Upper lobe of left lung (tissue), 6 donors: ENCODE data around the gene CDH7. TPM values are rescaled to one million over a fixed set of nuclear protein-coding genes. Genes with fewer than 3 reads are reported as not detected.

Experiments
- ATAC-seq, 2 donors: fragments of 200-7000 bp; cut with Tn5 transposase; one replicate each; pipeline ENCODE4 v1.9.1; 2022; ENCODE audit warnings: mild to moderate bottlenecking in 2 of 2, moderate library complexity in 2 of 2; ENCODE audit not compliant: low FRiP score in 2 of 2
- DNase-seq, 2 donors: peaks; one replicate each; pipeline ENCODE4 v3.0.0-alpha.2; 2019 to 2020
- H3K27ac ChIP-seq, 4 donors: fragments of 200-600 bp; sonication (generic); one replicate each; pipeline ENCODE4 v1.5.1; 2016 to 2019
- H3K27me3 ChIP-seq, 4 donors: fragments of 200-600 bp; sonication (generic); one replicate each; pipeline ENCODE4 v1.5.1; 2017 to 2019
- H3K36me3 ChIP-seq, 4 donors: fragments of 200-600 bp; sonication (generic); one replicate each; pipeline ENCODE4 v1.5.1; 2016 to 2019
- H3K4me1 ChIP-seq, 4 donors: fragments of 200-600 bp; sonication (generic); one replicate each; pipeline ENCODE4 v1.5.1; 2018 to 2019
- H3K4me3 ChIP-seq, 4 donors: fragments of 200-600 bp; sonication (generic); one replicate each; pipeline ENCODE4 v1.5.1; 2017 to 2019; ENCODE audit warnings: mild to moderate bottlenecking in 2 of 4, moderate library complexity in 1 of 4
- H3K9me3 ChIP-seq, 4 donors: fragments of 200-600 bp; sonication (generic); one replicate each; pipeline ENCODE4 v1.5.1; 2018 to 2019
- EP300 ChIP-seq, 4 donors: sonication (generic); formaldehyde crosslinking; IDR thresholded peaks; one replicate each; pipeline ENCODE4 v1.5.1; 2017; ENCODE audit warnings: antibody characterized with exemption in 4 of 4, control low read depth in 2 of 4
- POLR2A ChIP-seq, 4 donors: fragments of 450-650 bp; IDR thresholded peaks; one replicate each; pipeline ENCODE4 v1.5.1; 2016 to 2017; ENCODE audit warnings: antibody characterized with exemption in 4 of 4, mild to moderate bottlenecking in 2 of 4
- POLR2AphosphoS5 ChIP-seq, 2 donors: sonication (generic); formaldehyde crosslinking; IDR thresholded peaks; one replicate each; pipeline ENCODE4 v1.5.1; 2017; ENCODE audit warnings: antibody characterized with exemption in 2 of 2
- WGBS, 2 donors: methylation state at CpG; one replicate each; pipeline ENCODE4 v1.1.5; 2017 to 2018; 5-methylcytosine and 5-hydroxymethylcytosine counted together
- total RNA-seq, 6 donors: library from RNA; depleted of rRNA in 4 of 6; stranded (reverse); fragments of >200 nt in 4 of 6; gene quantifications; one replicate each; pipeline versions ENCODE4 v1.1.0 to v1.2.1, GENCODE V29; 2016 to 2021
- TF ChIP-seq, protein P1 (sequence below), 6 experiments: fragments of 450-650 bp in 4 of 6; fragments of 200-600 bp in 2 of 6; sonication (generic) in 2 of 6; IDR thresholded peaks; one replicate each; pipeline ENCODE4 v1.5.1; 2016 to 2019; ENCODE audit warnings: antibody characterized with exemption in 6 of 6
- donor health status: DM: no; HTN: no; CAD: no; lungs with moderate emphysema.
- donor health status: DM: no; HTN: yes; CAD: no; lungs with severe emphysema.

The CDH7 gene
- total RNA-seq, 6 donors from 2014 or later, result 0.13 to 0.20 TPM; not detected in 4

DNA sequence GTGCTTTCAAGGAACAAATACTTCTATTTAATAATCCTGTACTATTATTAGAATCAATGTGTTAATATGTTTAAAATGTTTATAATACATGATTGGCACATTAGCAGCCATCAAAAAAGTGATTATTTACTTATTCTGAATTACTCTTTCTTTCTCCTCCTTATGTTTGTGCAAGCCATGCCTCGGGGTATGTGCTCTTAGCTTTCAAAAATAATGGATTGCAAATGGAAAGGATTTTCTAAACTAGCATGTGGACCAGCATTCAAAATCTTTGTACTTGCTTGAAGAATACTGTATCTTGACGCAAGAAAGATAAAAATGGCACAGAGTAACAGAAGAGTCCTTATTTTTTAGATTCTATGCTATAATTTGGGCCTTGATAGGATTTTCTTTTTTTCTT is 156.5 kb downstream of the CDH7 start:
- Histone ChIP-seq H3K9me3 (no peaks in the 10 kb centered on the region), H3K36me3 (no peaks in the 10 kb centered on the region), H3K4me3 (no peak overlapping the region), H3K27ac (no peak overlapping the region), H3K27me3 (no peaks in the 10 kb centered on the region), H3K4me1 (no peaks in the 10 kb centered on the region)
- 55 to 72% methylated on average over 2 of the region's 2 CpGs for WGBS, 2 donors
- DNase-seq, result no peak
- no peak for ATAC-seq
- no peak for TF ChIP-seq POLR2AphosphoS5 (IDR thresholded peaks at IDR 0.05)
- TF ChIP-seq, protein P1, sequence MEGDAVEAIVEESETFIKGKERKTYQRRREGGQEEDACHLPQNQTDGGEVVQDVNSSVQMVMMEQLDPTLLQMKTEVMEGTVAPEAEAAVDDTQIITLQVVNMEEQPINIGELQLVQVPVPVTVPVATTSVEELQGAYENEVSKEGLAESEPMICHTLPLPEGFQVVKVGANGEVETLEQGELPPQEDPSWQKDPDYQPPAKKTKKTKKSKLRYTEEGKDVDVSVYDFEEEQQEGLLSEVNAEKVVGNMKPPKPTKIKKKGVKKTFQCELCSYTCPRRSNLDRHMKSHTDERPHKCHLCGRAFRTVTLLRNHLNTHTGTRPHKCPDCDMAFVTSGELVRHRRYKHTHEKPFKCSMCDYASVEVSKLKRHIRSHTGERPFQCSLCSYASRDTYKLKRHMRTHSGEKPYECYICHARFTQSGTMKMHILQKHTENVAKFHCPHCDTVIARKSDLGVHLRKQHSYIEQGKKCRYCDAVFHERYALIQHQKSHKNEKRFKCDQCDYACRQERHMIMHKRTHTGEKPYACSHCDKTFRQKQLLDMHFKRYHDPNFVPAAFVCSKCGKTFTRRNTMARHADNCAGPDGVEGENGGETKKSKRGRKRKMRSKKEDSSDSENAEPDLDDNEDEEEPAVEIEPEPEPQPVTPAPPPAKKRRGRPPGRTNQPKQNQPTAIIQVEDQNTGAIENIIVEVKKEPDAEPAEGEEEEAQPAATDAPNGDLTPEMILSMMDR (IDR thresholded peaks at IDR 0.05), result no peak
- TF ChIP-seq EP300 (IDR thresholded peaks at IDR 0.05), result no peak
- no peak for TF ChIP-seq POLR2A (IDR thresholded peaks at IDR 0.05)

DNA sequence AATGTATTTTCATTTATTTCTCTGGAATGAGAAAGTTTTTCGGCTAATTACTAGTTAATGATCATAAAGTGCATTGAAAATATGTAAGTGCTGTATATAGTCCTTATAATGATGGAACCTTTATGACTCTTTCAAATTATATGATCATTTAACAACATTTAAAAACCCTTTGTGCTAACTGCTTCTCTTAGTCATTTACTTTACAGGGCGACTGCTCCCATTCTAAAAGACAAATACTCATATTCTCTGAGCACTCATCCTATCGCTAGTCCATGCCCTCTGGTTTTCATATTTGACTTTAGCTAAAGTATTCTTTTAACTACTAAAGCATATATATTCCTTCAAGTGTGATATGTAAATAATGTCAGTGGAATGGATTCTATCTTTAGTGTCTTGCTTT is 168.2 kb downstream of the CDH7 start:
- no peak overlapping the region for H3K27ac ChIP-seq
- no peak overlapping the region for H3K4me3 ChIP-seq
- DNase-seq (no peak), ATAC-seq (no peak)
- H3K27me3 ChIP-seq, result no peaks in the 10 kb centered on the region
- H3K9me3 ChIP-seq, result no peaks in the 10 kb centered on the region
- H3K4me1 ChIP-seq, result no peaks in the 10 kb centered on the region
- no peaks in the 10 kb centered on the region for H3K36me3 ChIP-seq
- WGBS, 2 donors, result 77 to 84% methylated on average over 3 of the region's 3 CpGs
- TF ChIP-seq POLR2A (IDR thresholded peaks at IDR 0.05), result no peak
- TF ChIP-seq EP300 (IDR thresholded peaks at IDR 0.05), result no peak
- TF ChIP-seq, protein P1 (IDR thresholded peaks at IDR 0.05), result no peak
- no peak for TF ChIP-seq POLR2AphosphoS5 (IDR thresholded peaks at IDR 0.05)

DNA sequence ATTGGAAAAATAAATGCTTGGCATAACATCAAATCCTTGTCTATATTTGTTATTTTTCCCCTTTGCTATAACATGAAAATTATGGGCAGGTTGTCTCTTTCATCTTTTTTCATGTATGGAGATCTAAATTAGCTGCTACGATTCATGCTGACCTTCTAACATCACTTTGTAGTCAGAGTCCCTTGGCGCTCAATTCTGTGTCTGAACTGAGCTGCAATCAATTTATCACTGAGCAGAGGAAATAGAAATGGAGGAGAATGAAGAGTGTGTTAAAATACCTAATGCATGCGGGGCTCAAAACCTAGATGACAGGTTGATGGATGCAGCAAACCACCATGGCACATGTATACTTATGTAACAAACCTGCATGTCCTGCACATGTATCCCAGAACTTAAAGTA is 168.9 kb downstream of the CDH7 start:
- H3K4me3 ChIP-seq, result no peak overlapping the region
- no peak for ATAC-seq
- TF ChIP-seq, protein P1 (IDR thresholded peaks at IDR 0.05), result no peak
- TF ChIP-seq POLR2A (IDR thresholded peaks at IDR 0.05) (no peak), EP300 (IDR thresholded peaks at IDR 0.05) (no peak), POLR2AphosphoS5 (IDR thresholded peaks at IDR 0.05) (no peak)
- no peak overlapping the region for H3K27ac ChIP-seq
- no peaks in the 10 kb centered on the region for H3K4me1 ChIP-seq
- DNase-seq, result no peak
- no peaks in the 10 kb centered on the region for H3K9me3 ChIP-seq
- no peaks in the 10 kb centered on the region for H3K27me3 ChIP-seq
- WGBS, 2 donors, result 57 to 74% methylated on average over 3 of the region's 3 CpGs
- H3K36me3 ChIP-seq, result no peaks in the 10 kb centered on the region

DNA sequence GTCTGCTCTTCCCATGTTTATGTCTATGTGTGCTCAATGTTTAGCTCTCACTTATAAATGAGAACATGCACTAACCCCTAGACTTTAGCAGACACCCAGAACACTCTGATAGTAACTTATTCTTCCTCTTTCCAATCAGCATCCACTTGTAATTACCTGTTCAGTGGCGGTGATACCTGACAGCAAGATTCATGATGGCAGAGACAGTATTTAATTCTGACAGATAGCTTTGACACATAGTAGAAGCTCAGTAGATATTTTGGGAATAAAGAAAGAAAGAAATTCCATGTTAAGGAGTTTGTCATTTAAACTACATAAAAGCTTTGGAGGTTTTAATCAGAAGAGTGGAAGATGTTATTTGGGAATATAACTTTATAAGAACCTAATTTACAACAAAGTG is 171.3 kb downstream of the CDH7 start:
- no peak for ATAC-seq
- H3K27ac ChIP-seq, result no peak overlapping the region
- no peaks in the 10 kb centered on the region for H3K27me3 ChIP-seq
- H3K4me1 ChIP-seq, result no peaks in the 10 kb centered on the region
- H3K4me3 ChIP-seq, result no peak overlapping the region
- 79 to 91% methylated on average over 1 of the region's 1 CpG for WGBS, 2 donors
- H3K36me3 ChIP-seq, result no peaks in the 10 kb centered on the region
- H3K9me3 ChIP-seq, result no peaks in the 10 kb centered on the region
- TF ChIP-seq, protein P1 (IDR thresholded peaks at IDR 0.05), result no peak
- no peak for TF ChIP-seq EP300 (IDR thresholded peaks at IDR 0.05)
- no peak for TF ChIP-seq POLR2A (IDR thresholded peaks at IDR 0.05)
- no peak for TF ChIP-seq POLR2AphosphoS5 (IDR thresholded peaks at IDR 0.05)
- no peak for DNase-seq

DNA sequence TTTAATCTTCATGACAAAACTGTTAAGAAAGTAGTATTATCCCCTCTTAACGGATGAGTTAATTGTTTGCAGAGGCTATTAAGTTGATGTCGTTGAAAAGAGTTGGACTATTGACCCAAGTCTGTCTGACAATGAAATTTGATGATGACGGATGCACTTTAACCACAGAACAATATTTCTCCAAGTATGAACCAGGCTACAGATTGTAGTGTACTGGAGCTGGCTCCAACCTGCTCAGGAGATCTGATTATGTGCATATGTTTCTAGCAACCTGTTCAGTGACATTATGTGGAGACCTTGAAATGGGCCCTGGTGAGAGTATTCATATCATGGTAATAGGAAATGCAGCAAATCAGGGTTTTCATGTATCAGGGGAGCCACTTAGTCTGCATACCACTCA is 174.1 kb downstream of the CDH7 start:
- no peaks in the 10 kb centered on the region for H3K9me3 ChIP-seq
- no peak for ATAC-seq
- H3K27ac ChIP-seq, result no peak overlapping the region
- H3K4me3 ChIP-seq, result no peak overlapping the region
- TF ChIP-seq POLR2A (IDR thresholded peaks at IDR 0.05), result no peak
- TF ChIP-seq, protein P1 (IDR thresholded peaks at IDR 0.05), result no peak
- TF ChIP-seq POLR2AphosphoS5 (IDR thresholded peaks at IDR 0.05), result no peak
- WGBS, 2 donors, result 67 to 71% methylated on average over 3 of the region's 3 CpGs
- DNase-seq, result no peak
- no peaks in the 10 kb centered on the region for H3K27me3 ChIP-seq
- no peaks in the 10 kb centered on the region for H3K36me3 ChIP-seq
- H3K4me1 ChIP-seq, result no peaks in the 10 kb centered on the region
